Tibial nerve (tissue), 4 donors: ENCODE data around the gene TLE4. TPM values are rescaled to one million over a fixed set of nuclear protein-coding genes. Genes with fewer than 3 reads are reported as not detected.

ENCODE experiments used
- DNase-seq, 2 donors: peaks; one replicate each; pipeline ENCODE4 v3.0.0-alpha.2; 2019; ENCODE audit warnings: low spot score in 2 of 2
- H3K27ac ChIP-seq, 4 donors: fragments of 200-600 bp; sonication (generic) in 3 of 4; one replicate each; pipeline ENCODE4 v1.5.1; 2017 to 2019; ENCODE audit warnings: mild to moderate bottlenecking in 1 of 4
- H3K27me3 ChIP-seq, 2 donors: fragments of 200-600 bp; sonication (generic) in 1 of 2; one replicate each; pipeline versions ENCODE4 v1.5.1 to v1.6.0; 2017 to 2019
- H3K36me3 ChIP-seq, 3 donors: fragments of 200-600 bp; sonication (generic); one replicate each; pipeline ENCODE4 v1.5.1; 2018 to 2019
- H3K4me1 ChIP-seq, 4 donors: fragments of 200-600 bp; sonication (generic) in 3 of 4; one replicate each; pipeline ENCODE4 v1.5.1; 2017 to 2019
- H3K4me3 ChIP-seq, 4 donors: fragments of 200-600 bp; sonication (generic) in 3 of 4; one replicate each; pipeline ENCODE4 v1.5.1; 2017 to 2019; ENCODE audit warnings: mild to moderate bottlenecking in 1 of 4, moderate library complexity in 1 of 4
- H3K9me3 ChIP-seq, 4 donors: fragments of 200-600 bp; sonication (generic) in 3 of 4; one replicate each; pipeline ENCODE4 v1.5.1; 2017 to 2019
- EP300 ChIP-seq, 2 donors: sonication (generic); formaldehyde crosslinking; IDR thresholded peaks; one replicate each; pipeline ENCODE4 v1.6.1; 2017; ENCODE audit warnings: antibody characterized with exemption in 2 of 2, mild to moderate bottlenecking in 1 of 2
- POLR2A ChIP-seq, 2 donors: fragments of 450-650 bp; IDR thresholded peaks; one replicate each; pipeline ENCODE4 v1.6.1; 2017; ENCODE audit warnings: antibody characterized with exemption in 2 of 2, mild to moderate bottlenecking in 2 of 2, moderate library complexity in 2 of 2
- WGBS, 2 donors: methylation state at CpG; one replicate each; pipeline ENCODE4 v1.1.5; 2018; 5-methylcytosine and 5-hydroxymethylcytosine counted together
- total RNA-seq, 4 donors: library from RNA; depleted of rRNA; stranded (reverse); fragments of >200 nt; gene quantifications; one replicate each; pipeline ENCODE4 v1.1.0, GENCODE V29; 2016
- TF ChIP-seq, protein P1 (sequence below), 5 experiments: fragments of 200-600 bp in 3 of 5; fragments of 450-650 bp in 2 of 5; sonication (generic) in 3 of 5; IDR thresholded peaks; one replicate each; pipeline ENCODE4 v1.5.1; 2016 to 2019; ENCODE audit warnings: antibody characterized with exemption in 5 of 5, mild to moderate bottlenecking in 3 of 5, moderate library complexity in 2 of 5

The TLE4 gene
- total RNA-seq, 4 donors from 2014 or later: 28.0 to 34.3 (median 29.8) TPM

DNA sequence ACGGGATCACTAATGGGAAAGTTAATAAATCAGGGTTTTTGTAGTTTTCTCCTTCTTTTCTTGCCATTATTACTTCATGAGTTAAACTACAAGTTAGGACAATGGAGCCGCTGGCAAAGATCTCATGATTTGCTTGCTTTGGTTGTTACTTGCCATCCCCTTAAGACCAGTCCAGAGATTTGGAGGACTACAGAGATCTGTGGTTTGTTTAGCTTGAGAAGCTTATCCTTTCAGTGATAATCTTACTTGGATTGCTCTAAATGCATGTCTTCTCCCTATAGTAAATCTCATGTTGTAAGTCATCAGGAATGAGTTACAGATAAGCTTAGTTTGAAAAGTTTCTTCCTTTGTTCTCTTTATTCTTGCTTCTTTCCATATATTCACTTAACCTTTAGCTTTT, 70.9 kb downstream of the TLE4 start:
- H3K9me3 ChIP-seq: peaks cover 0 to 12% (median 0%) of the 10 kb centered on the region in 4 donors
- H3K4me3 ChIP-seq: no peak overlapping the region
- no peak for DNase-seq
- 90 to 91% methylated on average over 2 of the region's 2 CpGs for WGBS, 2 donors
- TF ChIP-seq, protein P1, sequence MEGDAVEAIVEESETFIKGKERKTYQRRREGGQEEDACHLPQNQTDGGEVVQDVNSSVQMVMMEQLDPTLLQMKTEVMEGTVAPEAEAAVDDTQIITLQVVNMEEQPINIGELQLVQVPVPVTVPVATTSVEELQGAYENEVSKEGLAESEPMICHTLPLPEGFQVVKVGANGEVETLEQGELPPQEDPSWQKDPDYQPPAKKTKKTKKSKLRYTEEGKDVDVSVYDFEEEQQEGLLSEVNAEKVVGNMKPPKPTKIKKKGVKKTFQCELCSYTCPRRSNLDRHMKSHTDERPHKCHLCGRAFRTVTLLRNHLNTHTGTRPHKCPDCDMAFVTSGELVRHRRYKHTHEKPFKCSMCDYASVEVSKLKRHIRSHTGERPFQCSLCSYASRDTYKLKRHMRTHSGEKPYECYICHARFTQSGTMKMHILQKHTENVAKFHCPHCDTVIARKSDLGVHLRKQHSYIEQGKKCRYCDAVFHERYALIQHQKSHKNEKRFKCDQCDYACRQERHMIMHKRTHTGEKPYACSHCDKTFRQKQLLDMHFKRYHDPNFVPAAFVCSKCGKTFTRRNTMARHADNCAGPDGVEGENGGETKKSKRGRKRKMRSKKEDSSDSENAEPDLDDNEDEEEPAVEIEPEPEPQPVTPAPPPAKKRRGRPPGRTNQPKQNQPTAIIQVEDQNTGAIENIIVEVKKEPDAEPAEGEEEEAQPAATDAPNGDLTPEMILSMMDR (IDR thresholded peaks at IDR 0.05): no peak
- TF ChIP-seq POLR2A (IDR thresholded peaks at IDR 0.05): no peak
- no peak overlapping the region for H3K27ac ChIP-seq
- peaks cover 0 to 16% (median 0%) of the 10 kb centered on the region in 3 donors for H3K36me3 ChIP-seq
- no peaks in the 10 kb centered on the region for H3K27me3 ChIP-seq
- H3K4me1 ChIP-seq: no peaks in the 10 kb centered on the region

DNA sequence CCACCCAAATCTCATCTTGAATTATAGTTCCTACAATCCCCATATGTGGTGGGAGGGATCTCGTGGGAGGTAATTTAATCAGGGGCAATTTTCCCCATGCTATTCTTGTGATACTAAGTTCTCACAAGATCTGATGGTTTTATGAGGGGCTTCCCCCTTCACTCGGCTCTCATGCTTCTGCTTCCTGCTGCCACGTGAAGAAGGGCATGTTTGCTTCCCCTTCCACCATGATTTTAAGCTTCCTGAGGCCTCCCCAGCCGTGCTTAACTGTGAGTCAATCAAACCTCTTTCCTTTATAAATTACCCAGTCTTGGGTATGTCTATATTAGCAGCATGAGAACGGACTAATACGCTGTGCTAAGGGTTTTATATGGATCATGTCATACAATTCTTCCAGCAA, 72.3 kb downstream of the TLE4 start:
- Histone ChIP-seq H3K27ac (no peak overlapping the region), H3K27me3 (no peaks in the 10 kb centered on the region), H3K36me3 (peaks cover 0 to 12% (median 0%) of the 10 kb centered on the region in 3 donors), H3K4me1 (no peaks in the 10 kb centered on the region), H3K4me3 (no peak overlapping the region), H3K9me3 (peaks cover 0 to 8% (median 0%) of the 10 kb centered on the region in 4 donors)
- no peak for DNase-seq
- WGBS, 2 donors: 89 to 90% methylated on average over 6 of the region's 6 CpGs
- TF ChIP-seq, protein P1 (IDR thresholded peaks at IDR 0.05): no peak
- TF ChIP-seq POLR2A (IDR thresholded peaks at IDR 0.05): no peak
- no peak for TF ChIP-seq EP300 (IDR thresholded peaks at IDR 0.05)

DNA sequence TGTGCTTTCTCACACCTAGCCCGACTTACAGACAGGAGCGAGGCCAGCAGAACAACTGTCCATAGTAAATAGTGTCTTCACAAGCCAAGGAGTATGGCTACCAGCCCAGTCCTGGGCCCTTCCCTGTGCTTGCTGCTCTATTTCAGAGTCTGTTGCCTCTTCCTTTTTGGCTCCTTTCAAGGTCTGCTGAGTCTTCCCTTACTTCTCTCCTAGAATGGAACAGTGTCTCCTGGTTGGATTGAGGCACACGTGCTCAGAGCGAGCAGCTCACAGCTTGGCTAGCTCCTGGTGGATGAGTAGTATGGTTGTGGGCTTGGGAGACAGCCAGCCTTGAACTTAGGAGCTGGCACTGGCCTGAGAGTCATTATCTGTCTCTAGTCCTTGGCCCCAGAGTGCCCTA, 72.8 kb downstream of the TLE4 start:
- WGBS, 2 donors: 77 to 99% methylated on average over 4 of the region's 4 CpGs
- Histone ChIP-seq H3K27ac (no peak overlapping the region), H3K27me3 (no peaks in the 10 kb centered on the region), H3K4me3 (no peak overlapping the region), H3K4me1 (no peaks in the 10 kb centered on the region), H3K9me3 (peaks cover 0 to 7% (median 0%) of the 10 kb centered on the region in 4 donors), H3K36me3 (peaks cover 0 to 12% (median 0%) of the 10 kb centered on the region in 3 donors)
- no peak for TF ChIP-seq POLR2A (IDR thresholded peaks at IDR 0.05)
- TF ChIP-seq EP300 (IDR thresholded peaks at IDR 0.05): no peak
- TF ChIP-seq, protein P1 (IDR thresholded peaks at IDR 0.05): no peak
- DNase-seq: no peak

DNA sequence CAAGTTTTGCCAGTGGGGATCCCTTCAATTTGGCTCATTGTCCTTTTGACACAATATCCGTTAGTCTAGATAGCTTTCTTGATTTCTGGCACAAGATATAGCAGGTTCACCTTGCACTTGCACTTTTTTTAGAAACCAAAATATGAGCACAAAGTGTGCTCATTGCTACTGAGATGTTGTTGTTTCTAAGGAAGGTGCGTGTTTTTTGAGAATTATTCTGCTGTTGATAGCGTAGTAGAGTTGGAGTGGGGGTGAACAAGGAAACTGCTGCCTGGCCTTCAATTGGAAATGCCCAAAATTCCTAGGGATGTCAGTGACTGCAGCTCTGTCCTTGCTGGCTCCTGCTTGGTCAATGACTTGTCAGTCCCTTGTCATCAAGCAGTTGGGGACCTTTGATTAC, 73.3 kb downstream of the TLE4 start:
- Histone ChIP-seq H3K4me3 (no peak overlapping the region), H3K9me3 (peaks cover 0 to 7% (median 0%) of the 10 kb centered on the region in 4 donors), H3K27ac (no peak overlapping the region), H3K36me3 (peaks cover 0 to 12% (median 0%) of the 10 kb centered on the region in 3 donors), H3K27me3 (no peaks in the 10 kb centered on the region), H3K4me1 (no peaks in the 10 kb centered on the region)
- 91 to 92% methylated on average over 3 of the region's 3 CpGs for WGBS, 2 donors
- TF ChIP-seq EP300 (IDR thresholded peaks at IDR 0.05) (no peak), POLR2A (IDR thresholded peaks at IDR 0.05) (no peak)
- no peak for DNase-seq

DNA sequence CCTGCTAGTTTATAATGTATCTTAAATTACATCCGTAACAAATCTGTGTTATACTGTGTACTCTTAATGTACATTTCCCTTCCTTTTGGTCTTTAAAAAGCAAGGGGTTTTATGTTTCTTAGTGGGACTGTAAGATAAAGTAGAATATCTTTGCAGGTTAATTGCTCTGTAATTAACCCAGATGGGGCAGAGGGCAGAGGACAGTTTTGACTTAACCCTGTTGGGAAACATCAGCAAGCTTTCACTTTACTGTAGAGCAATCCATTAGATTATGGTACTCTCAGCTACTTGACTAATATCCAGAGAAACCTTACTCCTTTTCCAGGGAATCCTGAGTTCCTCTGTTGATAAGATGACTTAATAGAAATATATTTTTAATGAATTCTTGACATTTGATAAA, 74.3 kb downstream of the TLE4 start:
- no peak overlapping the region for H3K27ac ChIP-seq
- no peak overlapping the region for H3K4me3 ChIP-seq
- 92 to 98% methylated on average over 1 of the region's 1 CpG for WGBS, 2 donors
- H3K36me3 ChIP-seq: peaks cover 0 to 12% (median 0%) of the 10 kb centered on the region in 3 donors
- H3K9me3 ChIP-seq: peaks cover 0 to 7% (median 0%) of the 10 kb centered on the region in 4 donors
- H3K27me3 ChIP-seq: no peaks in the 10 kb centered on the region
- DNase-seq: no peak
- no peak for TF ChIP-seq POLR2A (IDR thresholded peaks at IDR 0.05)
- no peaks in the 10 kb centered on the region for H3K4me1 ChIP-seq

DNA sequence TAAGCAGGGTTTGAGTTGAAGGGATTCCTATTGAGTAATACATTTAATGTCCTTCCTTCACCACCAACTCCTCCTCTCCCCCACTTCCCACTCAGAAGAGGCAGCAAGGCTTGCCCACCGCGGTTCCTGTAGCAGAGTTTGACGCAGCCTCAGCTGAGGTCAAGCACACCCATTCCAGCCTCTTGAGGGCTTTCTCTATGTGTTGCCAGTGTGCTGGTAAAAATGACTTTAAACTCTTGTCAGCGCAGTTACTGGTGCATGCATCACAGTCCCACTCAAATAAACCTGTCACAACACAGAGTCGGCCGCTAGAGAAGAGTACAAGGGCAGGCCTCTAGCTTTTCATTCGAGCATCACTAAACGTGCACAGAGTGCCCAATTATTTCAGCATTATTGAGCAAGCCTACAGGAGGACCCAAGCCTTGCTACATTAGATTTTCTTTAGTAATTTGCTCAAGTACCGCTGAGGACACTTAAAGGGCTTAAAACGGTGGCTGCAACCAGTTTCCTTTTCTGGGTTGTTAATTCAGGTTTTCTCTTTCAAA, 79.6 kb downstream of the TLE4 start:
- DNase-seq: no peak
- no peak overlapping the region for H3K4me3 ChIP-seq
- no peaks in the 10 kb centered on the region for H3K4me1 ChIP-seq
- TF ChIP-seq POLR2A (IDR thresholded peaks at IDR 0.05) (no peak), EP300 (IDR thresholded peaks at IDR 0.05) (no peak)
- TF ChIP-seq, protein P1 (IDR thresholded peaks at IDR 0.05): no peak
- H3K36me3 ChIP-seq: peaks cover 0 to 16% (median 0%) of the 10 kb centered on the region in 3 donors
- WGBS, 2 donors: 74 to 75% methylated on average over 10 of the region's 10 CpGs
- no peaks in the 10 kb centered on the region for H3K27me3 ChIP-seq
- no peaks in the 10 kb centered on the region for H3K9me3 ChIP-seq
- no peak overlapping the region for H3K27ac ChIP-seq
